ENCODE results near the gene MDK. TPM values are rescaled to one million over a fixed set of nuclear protein-coding genes. Genes with fewer than 3 reads are reported as not detected.

The MDK gene
- total RNA-seq, 4 donors from 2014 or later, result 22.3 to 340 (median 205) TPM

GRCh38 chr11:46366260-46366659, 15.2 kb upstream of the MDK start:
- Histone ChIP-seq H3K27ac (no peak overlapping the region), H3K4me3 (no peak overlapping the region), H3K27me3 (no peaks in the 10 kb centered on the region), H3K9me3 (no peaks in the 10 kb centered on the region), H3K4me1 (peaks cover 0 to 37% (median 18%) of the 10 kb centered on the region in 4 donors), H3K36me3 (peaks cover 0 to 30% (median 0%) of the 10 kb centered on the region in 3 donors)
- TF ChIP-seq CTCF (IDR thresholded peaks at IDR 0.05), result no peak
- TF ChIP-seq POLR2A (IDR thresholded peaks at IDR 0.05), result no peak
- DNase-seq, result no peak

GRCh38 chr11:46366661-46367161, 14.8 kb upstream of the MDK start:
- H3K27ac ChIP-seq, result no peak overlapping the region
- peaks cover 0 to 34% (median 0%) of the 10 kb centered on the region in 3 donors for H3K36me3 ChIP-seq
- H3K27me3 ChIP-seq, result no peaks in the 10 kb centered on the region
- no peak for DNase-seq
- no peak overlapping the region for H3K4me3 ChIP-seq
- TF ChIP-seq CTCF (IDR thresholded peaks at IDR 0.05) (no peak), POLR2A (IDR thresholded peaks at IDR 0.05) (no peak)
- H3K4me1 ChIP-seq, result peaks cover 0 to 33% (median 15%) of the 10 kb centered on the region in 4 donors
- no peaks in the 10 kb centered on the region for H3K9me3 ChIP-seq

- H3K4me3 ChIP-seq, result no peak overlapping the region
- peaks cover 0 to 40% (median 0%) of the 10 kb centered on the region in 3 donors for H3K36me3 ChIP-seq
- peak; percentile 67 to 85 (median 80) for DNase-seq
- TF ChIP-seq POLR2A (IDR thresholded peaks at IDR 0.05) (no peak), CTCF (IDR thresholded peaks at IDR 0.05) (peak; percentile 74 to 88 (median 84))
- peak overlapping the region in 1 of 4 donors; percentile 57 for H3K27ac ChIP-seq
- H3K9me3 ChIP-seq, result no peaks in the 10 kb centered on the region
- no peaks in the 10 kb centered on the region for H3K27me3 ChIP-seq
- H3K4me1 ChIP-seq, result peaks cover 0 to 26% (median 8%) of the 10 kb centered on the region in 4 donors
Measured at GRCh38 chr11:46367244-46367915, 14.1 kb upstream of the MDK start.

- Histone ChIP-seq H3K4me3 (no peak overlapping the region), H3K27ac (peak overlapping the region in 1 of 4 donors; percentile 57), H3K36me3 (peaks cover 0 to 46% (median 0%) of the 10 kb centered on the region in 3 donors)
Measured at GRCh38 chr11:46367916-46368267, 13.6 kb upstream of the MDK start.

GRCh38 chr11:46369458-46370152, 11.9 kb upstream of the MDK start:
- DNase-seq, result peak in 1 of 3 donors; percentile 71
- Histone ChIP-seq H3K27me3 (no peaks in the 10 kb centered on the region), H3K9me3 (no peaks in the 10 kb centered on the region), H3K4me1 (peaks cover 0 to 11% (median 5%) of the 10 kb centered on the region in 4 donors), H3K27ac (no peak overlapping the region), H3K4me3 (no peak overlapping the region), H3K36me3 (peaks cover 0 to 61% (median 0%) of the 10 kb centered on the region in 3 donors)
- TF ChIP-seq CTCF (IDR thresholded peaks at IDR 0.05) (peak; percentile 44 to 84 (median 74)), POLR2A (IDR thresholded peaks at IDR 0.05) (no peak)

More at GRCh38 chr11:46367916-46368267, 13.6 kb upstream of the MDK start:
- no peak for DNase-seq
- TF ChIP-seq POLR2A (IDR thresholded peaks at IDR 0.05) (no peak), CTCF (IDR thresholded peaks at IDR 0.05) (no peak)
- Histone ChIP-seq H3K27me3 (no peaks in the 10 kb centered on the region), H3K9me3 (no peaks in the 10 kb centered on the region), H3K4me1 (peaks cover 0 to 21% (median 7%) of the 10 kb centered on the region in 4 donors)

Measured in Peyer's patch (tissue), 4 donors.